Brain pericyte (primary cell): ENCODE measurements around the gene KCNIP4.
"Not testable (repeated sequence)": the region's sequence is repeated elsewhere in the genome, so short reads cannot be mapped to it uniquely, and the experiment has no call there.

ENCODE experiments used
- DNase-seq: peaks from one replicate; pipeline ENCODE4 v3.0.0-alpha.2; 2012; ENCODE audit warnings: low read depth, low spot score

KCNIP4 gene

GRCh38 chr4:21948347-21949072 lies at the start of gene KCNIP4:
Gene KCNIP4 (minus strand): TSS chr4:21948772.
- DNase-seq, result peak; percentile 6

- DNase-seq, result not testable (repeated sequence)
These were observed 48.0 kb upstream of the KCNIP4 start for GRCh38 chr4:21996618-21997017.

- no peak for DNase-seq
These were observed 43.8 kb upstream of the KCNIP4 start for GRCh38 chr4:21992330-21992729.

- DNase-seq, result no peak
These were observed 43.0 kb upstream of the KCNIP4 start for GRCh38 chr4:21991562-21991961.

- DNase-seq, result no peak
These were observed 42.5 kb upstream of the KCNIP4 start for GRCh38 chr4:21991050-21991449.

- no peak for DNase-seq
These were observed 40.8 kb upstream of the KCNIP4 start for GRCh38 chr4:21989351-21989750.

GRCh38 chr4:21986307-21986706 lies 37.7 kb upstream of the KCNIP4 start:
- no peak for DNase-seq

GRCh38 chr4:21982087-21982486 lies 33.5 kb upstream of the KCNIP4 start:
- DNase-seq, result no peak

GRCh38 chr4:21979196-21979595 lies 30.6 kb upstream of the KCNIP4 start:
- no peak for DNase-seq

- DNase-seq, result no peak
These were observed 27.6 kb upstream of the KCNIP4 start for GRCh38 chr4:21976166-21976565.

GRCh38 chr4:21973850-21974249 lies 25.3 kb upstream of the KCNIP4 start:
- DNase-seq, result no peak

GRCh38 chr4:21964762-21965319 lies 16.3 kb upstream of the KCNIP4 start:
- DNase-seq, result no peak

GRCh38 chr4:21962691-21963090 lies 14.1 kb upstream of the KCNIP4 start:
- DNase-seq, result no peak

GRCh38 chr4:21960793-21961192 lies 12.2 kb upstream of the KCNIP4 start:
- no peak for DNase-seq

GRCh38 chr4:21954916-21955315 lies 6.3 kb upstream of the KCNIP4 start:
- no peak for DNase-seq

GRCh38 chr4:21953653-21954052 lies 5.1 kb upstream of the KCNIP4 start:
- DNase-seq, result no peak

- DNase-seq, result no peak
These were observed 4.0 kb upstream of the KCNIP4 start for GRCh38 chr4:21952549-21952948.

- DNase-seq, result no peak
These were observed 493 bp upstream of the KCNIP4 start for GRCh38 chr4:21949073-21949457.

- no peak for DNase-seq
These were observed 703 bp downstream of the KCNIP4 start for GRCh38 chr4:21947791-21948346.

- DNase-seq, result no peak
These were observed 1.7 kb downstream of the KCNIP4 start for GRCh38 chr4:21946858-21947257.

GRCh38 chr4:21921526-21922180 lies 26.9 kb downstream of the KCNIP4 start:
- DNase-seq, result no peak

- DNase-seq, result no peak
These were observed 32.8 kb downstream of the KCNIP4 start for GRCh38 chr4:21915761-21916160.

GRCh38 chr4:21901831-21902230 lies 46.7 kb downstream of the KCNIP4 start:
- DNase-seq, result no peak
